Stomach (tissue), 9 donors: ENCODE measurements around the gene TSR1. TPM values are rescaled to one million over a fixed set of nuclear protein-coding genes. Genes with fewer than 3 reads are reported as not detected.

ENCODE experiments used
- DNase-seq, 2 donors: peaks; one replicate each; pipeline versions ENCODE4 v3.0.0 to v3.0.0-alpha.2; 2013 to 2019
- H3K27ac ChIP-seq, 5 donors: fragments of 200-600 bp in 4 of 5; sonication (generic) in 4 of 5; one replicate each; pipeline ENCODE4 v1.5.1; 2013 to 2019; ENCODE audit warnings: mild to moderate bottlenecking in 1 of 5, moderate library complexity in 1 of 5
- H3K27me3 ChIP-seq, 3 donors: fragments of 200-600 bp; sonication (generic); one replicate each; pipeline ENCODE4 v1.5.1; 2017 to 2019; ENCODE audit warnings: mixed run types in 1 of 3
- H3K36me3 ChIP-seq, 4 donors: fragments of 200-600 bp; sonication (generic); 1 replicate in 3 of 4; 2 replicates in 1 of 4; pipeline ENCODE4 v1.5.1; 2016 to 2019
- H3K4me1 ChIP-seq, 4 donors: fragments of 200-600 bp; sonication (generic); one replicate each; pipeline ENCODE4 v1.5.1; 2016 to 2019
- H3K4me3 ChIP-seq, 4 donors: fragments of 200-600 bp; sonication (generic) in 3 of 4; one replicate each; pipeline ENCODE4 v1.5.1; 2016 to 2019; ENCODE audit warnings: mild to moderate bottlenecking in 1 of 4
- H3K9me3 ChIP-seq, 4 donors: fragments of 200-600 bp; sonication (generic); one replicate each; pipeline ENCODE4 v1.5.1; 2016 to 2019
- EP300 ChIP-seq: sonication (generic); formaldehyde crosslinking; IDR thresholded peaks from one replicate; pipeline ENCODE4 v1.6.1; 2017; ENCODE audit warnings: antibody characterized with exemption
- POLR2A ChIP-seq, 4 donors: fragments of 450-650 bp; IDR thresholded peaks; one replicate each; pipeline ENCODE4 v1.6.1; 2016; ENCODE audit warnings: antibody characterized with exemption in 4 of 4, control low read depth in 2 of 4, mild to moderate bottlenecking in 1 of 4, moderate library complexity in 1 of 4
- POLR2AphosphoS5 ChIP-seq, 3 donors: sonication (generic); formaldehyde crosslinking; IDR thresholded peaks; one replicate each; pipeline ENCODE4 v1.6.1; 2016; ENCODE audit warnings: antibody characterized with exemption in 3 of 3
- WGBS, 5 donors: extraction: QIAGEN DNeasy Blood & Tissue Kit in 3 of 5; methylation state at CpG; one replicate each; pipeline versions ENCODE4 v1.1.5 to v1.1.7; 2013 to 2018; 5-methylcytosine and 5-hydroxymethylcytosine counted together
- intact Hi-C: fragments of 100-400 bp; cut with DNase I; formaldehyde crosslinking; loops from one replicate; pipeline ENCODE4 v1.15.1; 2023; ENCODE audit warnings: low total_unique reads
- polyA plus RNA-seq, 3 donors: library from polyadenylated mRNA; stranded (reverse); fragments of 200-250 nt; gene quantifications; one replicate each; pipeline ENCODE4 v1.2.3, GENCODE V29; 2013
- total RNA-seq, 5 donors: library from RNA; depleted of rRNA; stranded (reverse); fragments of >200 nt; gene quantifications; one replicate each; pipeline versions ENCODE4 v1.1.0 to v1.2.3, GENCODE V29; 2014 to 2016
- TF ChIP-seq, protein P1 (sequence below), 7 experiments: fragments of 450-650 bp in 4 of 7; fragments of 200-600 bp in 3 of 7; sonication (generic) in 3 of 7; IDR thresholded peaks; one replicate each; pipeline ENCODE4 v1.5.1; 2016 to 2019; ENCODE audit warnings: antibody characterized with exemption in 7 of 7, control low read depth in 2 of 7, mild to moderate bottlenecking in 1 of 7
- donor health status: healthy with polysubstance abuse.
- donor health status: Bipolar disorder and iron deficiency.
- donor health status: healthy.

Gene TSR1
- total and polyA plus RNA-seq, 8 donors: 12.2 to 67.0 (median 22.9) TPM

DNA sequence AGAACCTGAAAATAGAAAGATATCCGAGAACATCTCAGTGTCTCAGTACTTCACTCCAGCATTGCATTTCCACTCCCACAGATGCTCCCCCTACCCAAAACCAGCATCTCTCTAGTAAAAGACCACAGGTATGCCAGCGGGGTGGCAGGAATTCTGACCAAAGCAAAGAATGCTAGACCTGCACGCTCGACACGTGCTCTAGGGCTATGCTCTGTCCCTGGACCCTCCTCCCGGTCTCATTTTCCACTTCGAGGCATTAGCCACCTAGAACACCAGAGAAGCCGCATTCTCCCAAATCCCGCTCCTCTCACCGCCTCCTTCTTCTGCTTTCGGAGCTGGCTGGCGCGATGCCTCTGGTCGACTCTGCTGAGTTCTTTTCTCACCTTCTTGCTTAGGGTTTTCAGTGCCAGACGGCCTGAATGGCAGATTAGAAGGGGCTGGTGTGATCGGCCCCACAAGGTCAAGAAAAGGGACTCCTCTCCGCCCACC, 487 bp downstream of the TSR1 start:
- Histone ChIP-seq H3K9me3 (no peaks in the 10 kb centered on the region), H3K4me3 (peak overlapping the region; percentile 82 to 99 (median 95)), H3K27ac (peak overlapping the region in 4 of 5 donors; percentile 90 to 96 (median 94)), H3K4me1 (peaks cover 10 to 40% (median 36%) of the 10 kb centered on the region in 4 donors), H3K36me3 (peaks cover 35 to 48% (median 45%) of the 10 kb centered on the region in 4 donors), H3K27me3 (no peaks in the 10 kb centered on the region)
- intact Hi-C loops: no loop called here
- DNase-seq: no peak
- 2 to 4% (median 2%) methylated on average over 17 of the region's 17 CpGs for WGBS, 5 donors
- no peak for TF ChIP-seq POLR2A (IDR thresholded peaks at IDR 0.05)
- no peak for TF ChIP-seq EP300
- TF ChIP-seq POLR2AphosphoS5 (IDR thresholded peaks at IDR 0.05): no peak
- TF ChIP-seq, protein P1, sequence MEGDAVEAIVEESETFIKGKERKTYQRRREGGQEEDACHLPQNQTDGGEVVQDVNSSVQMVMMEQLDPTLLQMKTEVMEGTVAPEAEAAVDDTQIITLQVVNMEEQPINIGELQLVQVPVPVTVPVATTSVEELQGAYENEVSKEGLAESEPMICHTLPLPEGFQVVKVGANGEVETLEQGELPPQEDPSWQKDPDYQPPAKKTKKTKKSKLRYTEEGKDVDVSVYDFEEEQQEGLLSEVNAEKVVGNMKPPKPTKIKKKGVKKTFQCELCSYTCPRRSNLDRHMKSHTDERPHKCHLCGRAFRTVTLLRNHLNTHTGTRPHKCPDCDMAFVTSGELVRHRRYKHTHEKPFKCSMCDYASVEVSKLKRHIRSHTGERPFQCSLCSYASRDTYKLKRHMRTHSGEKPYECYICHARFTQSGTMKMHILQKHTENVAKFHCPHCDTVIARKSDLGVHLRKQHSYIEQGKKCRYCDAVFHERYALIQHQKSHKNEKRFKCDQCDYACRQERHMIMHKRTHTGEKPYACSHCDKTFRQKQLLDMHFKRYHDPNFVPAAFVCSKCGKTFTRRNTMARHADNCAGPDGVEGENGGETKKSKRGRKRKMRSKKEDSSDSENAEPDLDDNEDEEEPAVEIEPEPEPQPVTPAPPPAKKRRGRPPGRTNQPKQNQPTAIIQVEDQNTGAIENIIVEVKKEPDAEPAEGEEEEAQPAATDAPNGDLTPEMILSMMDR (IDR thresholded peaks at IDR 0.05): no peak

DNA sequence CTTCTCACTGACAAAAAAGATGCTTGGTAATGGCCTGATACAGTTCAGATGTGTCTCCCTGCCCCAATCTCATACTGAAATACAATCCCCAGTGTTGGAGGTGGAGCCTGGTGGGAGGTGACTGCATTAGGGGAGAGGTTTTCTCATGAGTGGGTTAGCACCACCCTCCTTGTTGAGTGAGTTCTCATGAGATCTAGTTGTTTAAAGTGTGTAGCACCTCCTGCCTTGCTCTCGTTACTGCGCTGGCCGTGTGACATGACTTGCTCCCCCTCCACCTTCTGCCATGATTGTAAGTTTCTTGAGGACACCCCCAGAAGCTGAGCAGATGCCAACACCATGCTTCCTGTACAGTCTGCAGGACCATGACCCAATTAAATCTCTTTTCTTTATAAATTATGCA, 5.0 kb downstream of the TSR1 start:
- TF ChIP-seq POLR2A (IDR thresholded peaks at IDR 0.05) (no peak), POLR2AphosphoS5 (IDR thresholded peaks at IDR 0.05) (no peak), EP300 (no peak)
- TF ChIP-seq, protein P1 (IDR thresholded peaks at IDR 0.05): no peak
- intact Hi-C loops: no loop called here

DNA sequence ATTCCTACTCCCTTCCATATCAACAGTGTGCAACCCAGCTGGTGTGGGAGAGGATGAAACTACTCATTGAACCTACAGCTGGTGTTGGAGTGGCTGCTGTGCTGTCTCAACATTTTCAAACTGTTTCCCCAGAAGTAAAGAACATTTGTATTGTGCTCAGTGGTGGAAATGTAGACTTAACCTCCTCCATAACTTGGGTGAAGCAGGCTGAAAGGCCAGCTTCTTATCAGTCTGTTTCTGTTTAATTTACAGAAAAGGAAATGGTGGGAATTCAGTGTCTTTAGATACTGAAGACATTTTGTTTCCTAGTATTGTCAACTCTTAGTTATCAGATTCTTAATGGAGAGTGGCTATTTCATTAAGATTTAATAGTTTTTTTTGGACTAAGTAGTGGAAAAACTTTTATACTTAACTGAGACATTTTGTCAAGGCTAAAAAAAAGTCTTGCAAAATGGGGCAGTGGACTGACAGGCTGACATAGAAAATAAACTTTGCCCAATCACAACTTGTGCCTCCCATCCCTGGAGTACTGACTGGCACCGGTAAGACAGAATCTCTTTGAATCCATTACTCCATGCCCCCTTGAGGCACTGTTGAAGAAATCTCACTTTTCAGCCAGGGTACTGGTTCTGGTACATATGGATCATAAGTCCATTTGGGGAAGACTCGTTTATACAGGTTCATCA, 12.5 kb downstream of the TSR1 start:
- intact Hi-C loops: no loop called here
- peaks cover 53 to 89% (median 87%) of the 10 kb centered on the region in 4 donors for H3K36me3 ChIP-seq
- no peak overlapping the region for H3K4me3 ChIP-seq
- no peaks in the 10 kb centered on the region for H3K9me3 ChIP-seq
- H3K27ac ChIP-seq: no peak overlapping the region
- no peak for DNase-seq
- H3K27me3 ChIP-seq: no peaks in the 10 kb centered on the region
- 67 to 78% (median 71%) methylated on average over 2 of the region's 2 CpGs for WGBS, 5 donors
- TF ChIP-seq POLR2A (IDR thresholded peaks at IDR 0.05) (no peak), EP300 (no peak)
- H3K4me1 ChIP-seq: no peaks in the 10 kb centered on the region

More for the DNA sequence above, 5.0 kb downstream of the TSR1 start:
- DNase-seq: no peak
- Histone ChIP-seq H3K27ac (no peak overlapping the region), H3K4me3 (no peak overlapping the region), H3K27me3 (no peaks in the 10 kb centered on the region), H3K4me1 (peaks cover 10 to 22% (median 18%) of the 10 kb centered on the region in 4 donors), H3K9me3 (no peaks in the 10 kb centered on the region), H3K36me3 (peaks cover 71 to 90% (median 89%) of the 10 kb centered on the region in 4 donors)
- 54 to 87% (median 60%) methylated on average over 3 of the region's 3 CpGs for WGBS, 5 donors

DNA sequence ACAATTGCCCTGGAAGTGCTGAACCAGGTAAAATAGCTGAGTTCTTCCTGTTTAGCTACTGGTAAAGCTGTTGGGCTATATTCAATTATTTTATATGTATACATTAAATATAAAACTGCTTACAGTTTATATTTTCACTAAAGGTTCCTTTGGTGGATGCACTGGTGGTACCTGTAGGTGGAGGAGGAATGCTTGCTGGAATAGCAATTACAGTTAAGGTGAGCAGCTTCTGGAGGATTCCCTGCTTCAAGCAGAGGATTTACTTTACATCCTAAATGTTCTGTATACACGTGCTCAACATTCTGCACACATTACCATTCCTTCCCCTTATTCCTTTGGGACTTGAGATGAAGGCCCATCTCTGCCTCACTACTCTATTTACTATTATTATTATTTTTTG, 14.9 kb downstream of the TSR1 start:
- intact Hi-C loops: no loop called here

More for the DNA sequence above, 14.9 kb downstream of the TSR1 start:
- Histone ChIP-seq H3K4me3 (no peak overlapping the region), H3K27ac (no peak overlapping the region), H3K9me3 (no peaks in the 10 kb centered on the region), H3K36me3 (peaks cover 38 to 74% (median 64%) of the 10 kb centered on the region in 4 donors), H3K27me3 (no peaks in the 10 kb centered on the region), H3K4me1 (no peaks in the 10 kb centered on the region)
- DNase-seq: no peak
- no peak for TF ChIP-seq POLR2A (IDR thresholded peaks at IDR 0.05)
- TF ChIP-seq POLR2AphosphoS5 (IDR thresholded peaks at IDR 0.05): no peak
- no peak for TF ChIP-seq EP300
- TF ChIP-seq, protein P1 (IDR thresholded peaks at IDR 0.05): no peak
- WGBS, 5 donors: 37 to 75% (median 64%) methylated on average over 1 of the region's 1 CpG
